HepG2 (cell line): ENCODE results near the gene OGA. TPM values are rescaled to one million over a fixed set of nuclear protein-coding genes. Genes with fewer than 3 reads are reported as not detected.

ENCODE experiments used
- E2F2 ChIP-seq: sonication (generic); formaldehyde crosslinking; IDR thresholded peaks from 2 replicates; pipeline ENCODE4 v1.4.0; 2020; ENCODE audit warnings: missing genetic modification reagents, borderline replicate concordance
- HDAC2 ChIP-seq: sonication (generic); formaldehyde crosslinking; IDR thresholded peaks from 2 replicates; pipeline ENCODE4 v1.4.0; 2020; ENCODE audit warnings: missing genetic modification reagents
- HNRNPL ChIP-seq: fragments of 200-400 bp; formaldehyde crosslinking; IDR thresholded peaks from 2 replicates; pipeline ENCODE4 v1.6.1; 2017; ENCODE audit warnings: mild to moderate bottlenecking, low read depth, low read length
- KLF6 ChIP-seq: IDR thresholded peaks from 2 replicates; pipeline ENCODE4 v1.8.0; 2016; ENCODE audit warnings: missing biosample characterization, missing genetic modification reagents
- MIXL1 ChIP-seq: IDR thresholded peaks from 2 replicates; pipeline ENCODE4 v1.6.1; 2016
- NKX3-1 ChIP-seq: sonication (generic); formaldehyde crosslinking; IDR thresholded peaks from 2 replicates; pipeline ENCODE4 v1.5.0; 2020; ENCODE audit warnings: missing genetic modification reagents
- NONO ChIP-seq, 2 experiments: fragments of 450-650 bp in 1 of 2; sonication (generic) in 1 of 2; formaldehyde crosslinking in 1 of 2; IDR thresholded peaks in 1 of 2; conservative IDR thresholded peaks in 1 of 2; 2 replicates each; pipeline versions ENCODE4 v1.6.1 to v1.8.0; 2017 to 2022; ENCODE audit warnings: mild to moderate bottlenecking in 1 of 2, missing genetic modification reagents in 1 of 2, moderate library complexity in 1 of 2
- SYNCRIP ChIP-seq: fragments of 200-400 bp; formaldehyde crosslinking; IDR thresholded peaks from 2 replicates; pipeline ENCODE4 v1.6.1; 2018; ENCODE audit warnings: mild to moderate bottlenecking, low read depth, low read length; ENCODE audit not compliant: insufficient read depth
- ZBTB7B ChIP-seq: sonication (generic); formaldehyde crosslinking; IDR thresholded peaks from 2 replicates; pipeline ENCODE4 v1.4.0; 2020; ENCODE audit warnings: missing genetic modification reagents
- ZNF235 ChIP-seq: sonication (generic); formaldehyde crosslinking; IDR thresholded peaks from 2 replicates; pipeline ENCODE4 v1.8.1; 2023; ENCODE audit warnings: mild to moderate bottlenecking, missing genetic modification reagents, borderline replicate concordance
- ZNF317 ChIP-seq: sonication (generic); formaldehyde crosslinking; IDR thresholded peaks from 2 replicates; pipeline ENCODE4 v1.5.0; 2020; ENCODE audit warnings: mild to moderate bottlenecking, missing genetic modification reagents
- ZNF318 ChIP-seq: sonication (generic); formaldehyde crosslinking; IDR thresholded peaks from 2 replicates; pipeline ENCODE4 v1.4.0; 2020; ENCODE audit warnings: mild to moderate bottlenecking, missing genetic modification reagents
- ZNF577 ChIP-seq: sonication (generic); formaldehyde crosslinking; IDR thresholded peaks from 2 replicates; pipeline ENCODE4 v1.4.0; 2020; ENCODE audit warnings: mild to moderate bottlenecking, low read depth, missing genetic modification reagents, borderline replicate concordance
- ZNF710 ChIP-seq: sonication (generic); formaldehyde crosslinking; IDR thresholded peaks from 2 replicates; pipeline ENCODE4 v1.5.0; 2020; ENCODE audit warnings: mild to moderate bottlenecking, missing genetic modification reagents, borderline replicate concordance
- ZNF770 ChIP-seq: sonication (generic); formaldehyde crosslinking; IDR thresholded peaks from 2 replicates; pipeline ENCODE4 v1.5.0; 2020; ENCODE audit warnings: mild to moderate bottlenecking, missing genetic modification reagents
- ZSCAN22 ChIP-seq: sonication (generic); formaldehyde crosslinking; IDR thresholded peaks from 2 replicates; pipeline ENCODE4 v1.4.0; 2020; ENCODE audit warnings: mild to moderate bottlenecking, missing genetic modification reagents
- polyA plus RNA-seq, 8 experiments: library from polyadenylated mRNA; depleted of rRNA in 3 of 8; stranded (reverse) in 7 of 8; unstranded in 1 of 8; fragments of >200 nt; fragmentation: Illumina TruSeq in 4 of 8; extraction: Trizol in 4 of 8; gene quantifications; 2 replicates each; pipeline versions ENCODE4 v1.2.1 to v1.2.3, GENCODE V29; 2011 to 2016; ENCODE audit warnings: low read depth in 4 of 8, missing spikeins in 1 of 8, mixed read lengths in 1 of 8; ENCODE audit not compliant: insufficient read depth in 1 of 8
- total RNA-seq, 5 experiments: library from RNA; depleted of rRNA; stranded (reverse); fragments of >200 nt; fragmentation: Illumina TruSeq; extraction: Trizol; gene quantifications; 2 replicates each; pipeline ENCODE4 v1.2.3, GENCODE V29; 2016; ENCODE audit warnings: low read depth in 1 of 5

OGA gene
- total and polyA plus RNA-seq, 2 of the 13 experiments (the other 11 are each of a cell fraction or from before 2014, with no cell fraction given): 33.2 to 39.8 TPM

- TF ChIP-seq ZNF318: no peak
- TF ChIP-seq ZBTB7B (CRISPR knock-in tag): no peak
- no peak for TF ChIP-seq ZNF710 (CRISPR knock-in tag)
- no peak for TF ChIP-seq HNRNPL
- no peak for TF ChIP-seq ZNF317 (CRISPR knock-in tag)
- no peak for TF ChIP-seq MIXL1 (CRISPR knock-in tag)
- TF ChIP-seq E2F2 (CRISPR knock-in tag): no peak
- TF ChIP-seq SYNCRIP: no peak
- no peak for TF ChIP-seq ZNF235
- no peak for TF ChIP-seq ZNF577 (CRISPR knock-in tag)
- TF ChIP-seq NKX3-1 (CRISPR knock-in tag): no peak
- TF ChIP-seq ZNF770 (CRISPR knock-in tag): no peak
- no peak for TF ChIP-seq NONO (IDR thresholded peaks at IDR 0.05)
- no peak for TF ChIP-seq NONO (CRISPR knock-in tag; conservative IDR thresholded peaks at IDR 0.05)
- TF ChIP-seq KLF6 (CRISPR knock-in tag): peak; percentile 73; the same call in 1 of the 2 replicates
- no peak for TF ChIP-seq ZSCAN22 (CRISPR knock-in tag)
- TF ChIP-seq HDAC2 (CRISPR knock-in tag): 0 out of 2 replicates have a peak, but pooled peaks have one; percentile 25
Measured at GRCh38 chr10:101840741-101841453, 22.7 kb upstream of the OGA start (continued).
